ENCODE results near the gene PCDHGA2.

DNA sequence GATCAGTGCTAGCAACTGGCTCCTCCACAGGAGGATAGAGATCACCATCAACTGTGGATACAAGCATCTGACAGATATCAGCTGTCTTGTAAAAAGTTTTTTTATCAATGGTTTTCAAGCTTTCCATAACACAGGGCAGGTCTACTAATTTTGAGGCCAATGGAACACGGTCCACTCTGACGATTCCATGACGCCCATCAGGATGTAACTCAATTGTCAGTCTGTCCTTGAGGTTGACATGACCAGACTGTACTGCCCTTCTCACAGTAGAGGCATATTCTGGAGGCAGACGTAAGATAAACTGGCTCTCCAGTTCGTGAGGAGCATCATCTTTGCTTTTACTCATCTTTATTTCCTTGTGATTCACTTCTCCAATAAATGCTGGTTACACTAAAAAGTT is 18.9 kb upstream of the PCDHGA2 start:
- TF ChIP-seq ZC3H10 (CRISPR knock-in tag; IDR thresholded peaks at IDR 0.05) (no peak), TCF4 (CRISPR knock-in tag; IDR thresholded peaks at IDR 0.05; ENCODE audit: borderline replicate concordance) (no peak), ISL1 (CRISPR knock-in tag; IDR thresholded peaks at IDR 0.05) (no peak)
- TF ChIP-seq, protein P1, sequence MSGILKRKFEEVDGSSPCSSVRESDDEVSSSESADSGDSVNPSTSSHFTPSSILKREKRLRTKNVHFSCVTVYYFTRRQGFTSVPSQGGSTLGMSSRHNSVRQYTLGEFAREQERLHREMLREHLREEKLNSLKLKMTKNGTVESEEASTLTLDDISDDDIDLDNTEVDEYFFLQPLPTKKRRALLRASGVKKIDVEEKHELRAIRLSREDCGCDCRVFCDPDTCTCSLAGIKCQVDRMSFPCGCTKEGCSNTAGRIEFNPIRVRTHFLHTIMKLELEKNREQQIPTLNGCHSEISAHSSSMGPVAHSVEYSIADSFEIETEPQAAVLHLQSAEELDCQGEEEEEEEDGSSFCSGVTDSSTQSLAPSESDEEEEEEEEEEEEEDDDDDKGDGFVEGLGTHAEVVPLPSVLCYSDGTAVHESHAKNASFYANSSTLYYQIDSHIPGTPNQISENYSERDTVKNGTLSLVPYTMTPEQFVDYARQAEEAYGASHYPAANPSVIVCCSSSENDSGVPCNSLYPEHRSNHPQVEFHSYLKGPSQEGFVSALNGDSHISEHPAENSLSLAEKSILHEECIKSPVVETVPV (CRISPR knock-in tag; IDR thresholded peaks at IDR 0.05), result no peak
